ENCODE results near the gene WBP4. TPM values are rescaled to one million over a fixed set of nuclear protein-coding genes. Genes with fewer than 3 reads are reported as not detected.
A peak's percentile ranks its signal among the peaks of the same experiment; 100 is the strongest.

WBP4 gene
- total RNA-seq, 2 experiments from 2014 or later = 9.6 to 11.8 TPM

- POLR2A ChIA-PET = interaction anchor here (0.6 to 3.1 kb wide), 25 partner anchors 9 to 264 kb away, joined by 3 to 38 read pairs (median 4); partner anchors contain the start of genes ELF1, KBTBD6, MTRF1 and NAA16
- Mint-ChIP-seq H3K9me3 (no peaks in the 10 kb centered on the region), H3K4me3 (peak overlapping the region; percentile 100), H3K27me3 (peaks cover 2% of the 10 kb centered on the region), H3K36me3 (ENCODE audit: low read depth) (peaks cover 20% of the 10 kb centered on the region), H3K27ac (peak overlapping the region; percentile 100), H3K4me1 (ENCODE audit: low read depth) (peaks cover 42% of the 10 kb centered on the region)
- DNase-seq = peak; percentile 94
- CTCF ChIA-PET = interaction anchor here (0.7 to 3.9 kb wide), 10 partner anchors 11 to 284 kb away, joined by 3 to 18 read pairs (median 4); partner anchors contain the start of gene ELF1
- ATAC-seq = peak; percentile 52
- TF ChIP-seq CTCF (IDR thresholded peaks at IDR 0.05) = no peak
- intact Hi-C loops (cut with micrococcal nuclease) = loop anchor here (2.0 to 5.0 kb wide), 2 partner anchors 42 to 72 kb away; partner anchors contain the start of genes ELF1 and KBTBD6
These were observed 610 bp upstream of the WBP4 start for GRCh38 chr13:41060724-41061074.

GRCh38 chr13:41061914-41062837 is 867 bp downstream of the WBP4 start:
- ATAC-seq (peak; percentile 10), DNase-seq (no peak)
- Mint-ChIP-seq H3K27ac (peak overlapping the region; percentile 100), H3K4me3 (peak overlapping the region; percentile 100), H3K36me3 (ENCODE audit: low read depth) (peaks cover 26% of the 10 kb centered on the region), H3K27me3 (peaks cover 2% of the 10 kb centered on the region), H3K9me3 (no peaks in the 10 kb centered on the region), H3K4me1 (ENCODE audit: low read depth) (peaks cover 35% of the 10 kb centered on the region)
- TF ChIP-seq CTCF (IDR thresholded peaks at IDR 0.05) = no peak
- ChIA-PET CTCF (interaction anchor here (1.0 to 3.1 kb wide), 2 partner anchors 8 to 43 kb away, joined by 5 to 18 read pairs; partner anchors contain the start of gene ELF1), POLR2A (interaction anchor here (0.6 to 3.1 kb wide), 15 partner anchors 43 to 251 kb away, joined by 3 to 38 read pairs (median 4); partner anchors contain the start of genes ELF1 and MTRF1)
- intact Hi-C loops (cut with micrococcal nuclease) = loop anchor here (2.0 to 5.0 kb wide), 2 partner anchors 43 to 70 kb away; partner anchors contain the start of genes ELF1 and KBTBD6

- H3K4me3 Mint-ChIP-seq = no peak overlapping the region
- peaks cover 25% of the 10 kb centered on the region for H3K4me1 Mint-ChIP-seq (ENCODE audit: low read depth)
- POLR2A ChIA-PET = no interaction called here
- ATAC-seq = no peak
- H3K9me3 Mint-ChIP-seq = no peaks in the 10 kb centered on the region
- TF ChIP-seq CTCF (IDR thresholded peaks at IDR 0.05) = no peak
- no peak overlapping the region for H3K27ac Mint-ChIP-seq
- peaks cover 2% of the 10 kb centered on the region for H3K27me3 Mint-ChIP-seq
- CTCF ChIA-PET = interaction anchor here (1.6 to 1.7 kb wide), 2 partner anchors 10 to 11 kb away, joined by 6 to 9 read pairs; no protein-coding TSS in a partner anchor
- no peak for DNase-seq
- intact Hi-C loops (cut with micrococcal nuclease) = loop anchor here (5.0 kb wide), 1 partner anchor 68 kb away; the partner anchor contains the start of gene KBTBD6
- peaks cover 34% of the 10 kb centered on the region for H3K36me3 Mint-ChIP-seq (ENCODE audit: low read depth)
These were observed 3.2 kb downstream of the WBP4 start for GRCh38 chr13:41064493-41064892.

GRCh38 chr13:41065078-41065477 is 3.8 kb downstream of the WBP4 start:
- ATAC-seq = no peak
- no peaks in the 10 kb centered on the region for H3K9me3 Mint-ChIP-seq
- intact Hi-C loops (cut with micrococcal nuclease) = no loop called here
- H3K36me3 Mint-ChIP-seq (ENCODE audit: low read depth) = peaks cover 34% of the 10 kb centered on the region
- H3K27ac Mint-ChIP-seq = no peak overlapping the region
- ChIA-PET CTCF (interaction anchor here (1.6 kb wide), 1 partner anchor 11 kb away, joined by 6 read pairs; no protein-coding TSS in a partner anchor), POLR2A (no interaction called here)
- H3K4me3 Mint-ChIP-seq = no peak overlapping the region
- TF ChIP-seq CTCF (IDR thresholded peaks at IDR 0.05) = no peak
- no peak for DNase-seq
- peaks cover 2% of the 10 kb centered on the region for H3K27me3 Mint-ChIP-seq
- H3K4me1 Mint-ChIP-seq (ENCODE audit: low read depth) = peaks cover 25% of the 10 kb centered on the region

Measured in activated CD8-positive, alpha-beta T cell treated with anti-CD3 and anti-CD28 coated beads for 36 hours (primary cell).